Neuronal stem cell (in vitro differentiated cells): ENCODE measurements around the gene GYPC. TPM values are rescaled to one million over a fixed set of nuclear protein-coding genes. Genes with fewer than 3 reads are reported as not detected.

Experiments
- DNase-seq: peaks from one replicate; pipeline ENCODE4 v3.0.0-alpha.2; 2013; ENCODE audit warnings: low spot score
- H2AFZ ChIP-seq: one replicate; pipeline ENCODE4 v1.6.1; 2013; ENCODE audit warnings: mild to moderate bottlenecking, low read length, inconsistent platforms
- H2AK5ac ChIP-seq: 2 replicates; pipeline ENCODE4 v1.6.1; 2013; ENCODE audit warnings: low read depth, mild to moderate bottlenecking, inconsistent platforms, low read length, moderate library complexity, mixed read lengths
- H2BK120ac ChIP-seq: 2 replicates; pipeline ENCODE4 v1.6.1; 2013; ENCODE audit warnings: low read depth, mild to moderate bottlenecking, inconsistent platforms, low read length, moderate library complexity, mixed read lengths
- H2BK12ac ChIP-seq: one replicate; pipeline ENCODE4 v1.6.1; 2013; ENCODE audit warnings: low read length, inconsistent platforms
- H2BK15ac ChIP-seq: 2 replicates; pipeline ENCODE4 v1.6.1; 2013; ENCODE audit warnings: mild to moderate bottlenecking, low read length, inconsistent platforms, mixed read lengths
- H2BK5ac ChIP-seq: one replicate; pipeline ENCODE4 v1.6.1; 2013; ENCODE audit warnings: inconsistent platforms, mild to moderate bottlenecking, low read length, moderate library complexity
- H3K14ac ChIP-seq: one replicate; pipeline ENCODE4 v1.6.1; 2013; ENCODE audit warnings: low read length, inconsistent platforms
- H3K18ac ChIP-seq: 2 replicates; pipeline ENCODE4 v1.6.1; 2013; ENCODE audit warnings: low read length, inconsistent platforms
- H3K23ac ChIP-seq: 2 replicates; pipeline ENCODE4 v1.6.1; 2013; ENCODE audit warnings: low read depth, mild to moderate bottlenecking, mixed read lengths, low read length, inconsistent platforms; ENCODE audit not compliant: poor library complexity
- H3K27ac ChIP-seq: replicated peaks from 3 replicates; pipeline ENCODE4 v1.5.1; 2013; ENCODE audit warnings: low read length, inconsistent platforms
- H3K27me3 ChIP-seq, 3 experiments: 2 replicates each; pipeline ENCODE4 v1.6.1; 2013; ENCODE audit warnings: low read length in 3 of 3, mild to moderate bottlenecking in 2 of 3, inconsistent platforms in 1 of 3, low read depth in 1 of 3, mixed read lengths in 1 of 3, moderate library complexity in 1 of 3; ENCODE audit not compliant: control insufficient read depth in 3 of 3, insufficient read depth in 3 of 3
- H3K36me3 ChIP-seq, 2 donors: replicated peaks in 1 of 2; 2 replicates each; pipeline ENCODE4 v1.6.1; 2013; ENCODE audit warnings: low read length in 2 of 2; ENCODE audit not compliant: control insufficient read depth in 2 of 2, insufficient read depth in 2 of 2
- H3K4ac ChIP-seq: 2 replicates; pipeline ENCODE4 v1.6.1; 2013; ENCODE audit warnings: inconsistent platforms, mild to moderate bottlenecking, low read length, moderate library complexity
- H3K4me1 ChIP-seq, 2 donors: 1 replicate in 1 of 2; 2 replicates in 1 of 2; pipeline ENCODE4 v1.6.1; 2013; ENCODE audit warnings: low read length in 2 of 2, low read depth in 1 of 2; ENCODE audit not compliant: control insufficient read depth in 2 of 2, insufficient read depth in 1 of 2
- H3K4me2 ChIP-seq: one replicate; pipeline ENCODE4 v1.6.1; 2013; ENCODE audit warnings: mild to moderate bottlenecking, low read length, inconsistent platforms; ENCODE audit not compliant: insufficient read depth, poor library complexity, severe bottlenecking
- H3K4me3 ChIP-seq, 2 donors: 2 replicates each; pipeline ENCODE4 v1.5.1; 2013; ENCODE audit warnings: low read length in 2 of 2, mild to moderate bottlenecking in 2 of 2, inconsistent platforms in 1 of 2, moderate library complexity in 1 of 2
- H3K79me1 ChIP-seq: one replicate; pipeline ENCODE4 v1.6.1; 2013; ENCODE audit warnings: low read depth, mild to moderate bottlenecking, inconsistent platforms, low read length, moderate library complexity
- H3K9ac ChIP-seq: one replicate; pipeline ENCODE4 v1.6.1; 2013; ENCODE audit warnings: mild to moderate bottlenecking, low read depth, low read length, inconsistent platforms; ENCODE audit not compliant: poor library complexity
- H3K9me3 ChIP-seq, 2 donors: replicated peaks in 1 of 2; 2 replicates each; pipeline versions ENCODE3 to v1.6.1; 2013; ENCODE audit warnings: low read length in 2 of 2, mild to moderate bottlenecking in 2 of 2, inconsistent platforms in 1 of 2, low read depth in 1 of 2, mixed read lengths in 1 of 2, moderate library complexity in 1 of 2; ENCODE audit not compliant: control insufficient read depth in 2 of 2, insufficient read depth in 1 of 2
- H4K8ac ChIP-seq: one replicate; pipeline ENCODE4 v1.6.1; 2013; ENCODE audit warnings: low read depth, mild to moderate bottlenecking, inconsistent platforms, low read length, moderate library complexity
- H4K91ac ChIP-seq: one replicate; pipeline ENCODE4 v1.6.1; 2013; ENCODE audit warnings: low read length, low read depth, mild to moderate bottlenecking, inconsistent platforms; ENCODE audit not compliant: poor library complexity
- WGBS, 2 donors: extraction: QIAGEN DNeasy Blood & Tissue Kit; methylation state at CpG; one replicate each; pipeline ENCODE4 v1.1.7; 2013; ENCODE audit warnings: missing lambda C conversion rate in 2 of 2, mixed read lengths in 1 of 2; ENCODE audit not compliant: insufficient read length in 2 of 2, insufficient replicate concordance in 1 of 2; ENCODE audit errors: extremely low coverage in 2 of 2; 5-methylcytosine and 5-hydroxymethylcytosine counted together
- small RNA-seq: library from polyadenylated mRNA; stranded (forward); fragments of <200 nt; extraction: miRNeasy Mini kit (QIAGEN cat#:217004); gene quantifications from one replicate; pipeline ENCODE3, GENCODE V24; 2013; ENCODE audit not compliant: insufficient read depth

GYPC gene

GRCh38 chr2:126736133-126736874 is 80.3 kb downstream of the GYPC start:
- Histone ChIP-seq H2AK5ac (no peak overlapping the region), H3K27ac (no peak overlapping the region), H3K9me3 (peaks cover 0 to 4% of the 10 kb centered on the region in 2 donors), H3K27me3 (no peaks in the 10 kb centered on the region), H3K23ac (no peak overlapping the region), H3K36me3 (no peaks in the 10 kb centered on the region), H2AFZ (no peak overlapping the region), H3K4me3 (no peak overlapping the region), H2BK120ac (no peak overlapping the region), H3K14ac (no peak overlapping the region), H2BK12ac (no peak overlapping the region), H3K9ac (no peak overlapping the region), H3K79me1 (no peaks in the 10 kb centered on the region), H3K4me2 (no peak overlapping the region), H2BK5ac (no peak overlapping the region), H4K91ac (no peak overlapping the region), H3K18ac (no peak overlapping the region), H4K8ac (no peak overlapping the region), H3K4ac (no peak overlapping the region), H3K4me1 (no peaks in the 10 kb centered on the region), H2BK15ac (no peak overlapping the region)
- DNase-seq, result no peak
- WGBS, 2 donors, result no CpG with 5 or more reads among the region's 8 CpGs

DNA sequence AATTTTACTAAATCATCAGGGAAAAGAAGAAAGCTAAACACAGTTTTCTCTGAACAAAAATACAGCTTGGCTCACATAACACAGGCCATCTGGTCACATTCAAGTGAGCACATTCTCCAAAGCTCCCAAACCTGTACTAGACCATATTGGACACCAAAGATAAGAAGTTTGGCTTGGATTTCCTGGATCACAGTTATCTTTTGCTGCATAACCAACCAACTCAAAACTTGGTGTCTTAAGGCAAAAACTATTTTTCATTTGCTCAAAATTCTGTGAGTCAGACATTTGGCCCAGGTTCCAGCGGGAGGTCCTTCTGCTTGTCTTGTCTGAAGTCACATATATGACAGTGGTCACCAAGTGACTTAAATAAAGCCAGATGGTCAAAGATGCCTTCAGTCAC is 83.2 kb downstream of the GYPC start:
- no peak overlapping the region for H3K4me3 ChIP-seq
- H3K79me1 ChIP-seq, result no peaks in the 10 kb centered on the region
- no peaks in the 10 kb centered on the region for H3K4me1 ChIP-seq
- H3K9me3 ChIP-seq, result peaks cover 0 to 6% of the 10 kb centered on the region in 2 donors
- H2BK15ac ChIP-seq, result no peak overlapping the region
- H2AFZ ChIP-seq, result no peak overlapping the region
- H2BK12ac ChIP-seq, result no peak overlapping the region
- no peak overlapping the region for H2AK5ac ChIP-seq
- H4K8ac ChIP-seq, result no peak overlapping the region
- no peak overlapping the region for H3K27ac ChIP-seq
- no peak overlapping the region for H3K4ac ChIP-seq
- H2BK120ac ChIP-seq, result no peak overlapping the region
- no peak overlapping the region for H3K9ac ChIP-seq
- H3K23ac ChIP-seq, result no peak overlapping the region
- H3K4me2 ChIP-seq, result no peak overlapping the region
- H3K14ac ChIP-seq, result no peak overlapping the region
- no CpG with 5 or more reads among the region's 1 CpG for WGBS, 2 donors
- no peak overlapping the region for H4K91ac ChIP-seq
- H3K36me3 ChIP-seq, result no peaks in the 10 kb centered on the region
- H3K27me3 ChIP-seq, result no peaks in the 10 kb centered on the region
- no peak for DNase-seq
- H2BK5ac ChIP-seq, result no peak overlapping the region
- H3K18ac ChIP-seq, result no peak overlapping the region

- Histone ChIP-seq H3K27ac (no peak overlapping the region), H3K4ac (no peak overlapping the region), H3K18ac (no peak overlapping the region), H3K9ac (no peak overlapping the region), H2BK5ac (no peak overlapping the region), H3K14ac (no peak overlapping the region), H3K9me3 (peaks cover 0 to 6% of the 10 kb centered on the region in 2 donors), H3K4me3 (no peak overlapping the region), H3K23ac (no peak overlapping the region), H2AFZ (no peak overlapping the region), H3K36me3 (no peaks in the 10 kb centered on the region), H3K79me1 (no peaks in the 10 kb centered on the region), H2AK5ac (no peak overlapping the region), H2BK12ac (no peak overlapping the region), H4K91ac (no peak overlapping the region), H3K27me3 (no peaks in the 10 kb centered on the region), H3K4me1 (no peaks in the 10 kb centered on the region), H3K4me2 (no peak overlapping the region), H2BK15ac (no peak overlapping the region), H4K8ac (no peak overlapping the region), H2BK120ac (no peak overlapping the region)
- no peak for DNase-seq
- no CpG with 5 or more reads among the region's 3 CpGs for WGBS, 2 donors
These were observed 88.7 kb downstream of the GYPC start for GRCh38 chr2:126744640-126745039.

Small RNA genes within 50 kb of the gene (small RNA-seq; reads per million reads assigned to genes)
- gene RNU6-675P, result not detected
